Mesenchymal stem cell (in vitro differentiated cells and primary cell): ENCODE measurements around the gene ZNF358.

Experiments
- DNase-seq: peaks from one replicate; pipeline ENCODE4 v3.0.0-alpha.2; 2013
- H2AFZ ChIP-seq: one replicate; pipeline ENCODE4 v1.6.1; 2013; ENCODE audit warnings: low read depth, mild to moderate bottlenecking, control low read depth, inconsistent platforms, low read length, moderate library complexity
- H2AK5ac ChIP-seq: 2 replicates; pipeline ENCODE4 v1.6.1; 2013; ENCODE audit warnings: low read length, moderate library complexity, mild to moderate bottlenecking, inconsistent platforms; ENCODE audit not compliant: severe bottlenecking
- H2BK120ac ChIP-seq: one replicate; pipeline ENCODE4 v1.6.1; 2013; ENCODE audit warnings: low read depth, mild to moderate bottlenecking, inconsistent platforms, low read length, moderate library complexity
- H2BK12ac ChIP-seq, 2 experiments: one replicate each; pipeline ENCODE4 v1.6.1; 2013; ENCODE audit warnings: inconsistent platforms in 2 of 2, low read length in 2 of 2, mild to moderate bottlenecking in 2 of 2, moderate library complexity in 2 of 2, control low read depth in 1 of 2
- H2BK15ac ChIP-seq: one replicate; pipeline ENCODE4 v1.6.1; 2013; ENCODE audit warnings: mild to moderate bottlenecking, low read depth, inconsistent platforms; ENCODE audit not compliant: poor library complexity, severe bottlenecking
- H2BK5ac ChIP-seq: 2 replicates; pipeline ENCODE4 v1.6.1; 2013; ENCODE audit warnings: low read depth, mild to moderate bottlenecking, low read length, control low read depth, inconsistent platforms; ENCODE audit not compliant: poor library complexity, severe bottlenecking
- H3K14ac ChIP-seq, 2 experiments: one replicate each; pipeline ENCODE4 v1.6.1; 2013; ENCODE audit warnings: inconsistent platforms in 2 of 2, low read length in 2 of 2, control low read depth in 1 of 2, mild to moderate bottlenecking in 1 of 2, moderate library complexity in 1 of 2
- H3K18ac ChIP-seq, 2 experiments: one replicate each; pipeline ENCODE4 v1.6.1; 2013; ENCODE audit warnings: inconsistent platforms in 2 of 2, low read length in 2 of 2, control low read depth in 1 of 2, low read depth in 1 of 2, mild to moderate bottlenecking in 1 of 2
- H3K23ac ChIP-seq, 2 experiments: one replicate each; pipeline ENCODE4 v1.6.1; 2013; ENCODE audit warnings: inconsistent platforms in 2 of 2, low read length in 2 of 2, mild to moderate bottlenecking in 2 of 2, moderate library complexity in 2 of 2, control low read depth in 1 of 2
- H3K27ac ChIP-seq: 2 replicates; pipeline ENCODE4 v1.5.1; 2013; ENCODE audit warnings: mild to moderate bottlenecking, moderate library complexity, low read length, control low read depth, inconsistent platforms; ENCODE audit not compliant: poor library complexity, severe bottlenecking
- H3K27me3 ChIP-seq, 2 experiments: 2 replicates each; pipeline versions ENCODE4 v1.6.1 to v1.7.0; 2013; ENCODE audit warnings: low read length in 2 of 2, mild to moderate bottlenecking in 2 of 2, moderate library complexity in 2 of 2, control low read depth in 1 of 2, inconsistent platforms in 1 of 2; ENCODE audit not compliant: control insufficient read depth in 1 of 2, insufficient read depth in 1 of 2
- H3K36me3 ChIP-seq, 2 experiments: 2 replicates each; pipeline versions ENCODE4 v1.6.1 to v1.7.0; 2013; ENCODE audit warnings: low read length in 2 of 2, control low read depth in 1 of 2, inconsistent platforms in 1 of 2, low read depth in 1 of 2, mild to moderate bottlenecking in 1 of 2; ENCODE audit not compliant: insufficient read depth in 2 of 2, control insufficient read depth in 1 of 2
- H3K4ac ChIP-seq, 2 experiments: one replicate each; pipeline ENCODE4 v1.6.1; 2013; ENCODE audit warnings: inconsistent platforms in 2 of 2, low read length in 2 of 2, mild to moderate bottlenecking in 2 of 2, moderate library complexity in 2 of 2, control low read depth in 1 of 2, low read depth in 1 of 2
- H3K4me1 ChIP-seq: 2 replicates; pipeline ENCODE4 v1.6.1; 2013; ENCODE audit warnings: low read depth, low read length, control low read depth; ENCODE audit not compliant: control insufficient read depth, insufficient read depth
- H3K4me2 ChIP-seq: 2 replicates; pipeline ENCODE4 v1.6.1; 2013; ENCODE audit warnings: low read length, mild to moderate bottlenecking, inconsistent platforms; ENCODE audit not compliant: poor library complexity, severe bottlenecking
- H3K4me3 ChIP-seq, 2 experiments: 2 replicates each; pipeline versions ENCODE4 v1.5.1 to v1.7.0; 2013; ENCODE audit warnings: low read length in 2 of 2, mild to moderate bottlenecking in 2 of 2, control low read depth in 1 of 2, low read depth in 1 of 2; ENCODE audit not compliant: insufficient read depth in 1 of 2
- H3K79me1 ChIP-seq: replicated peaks from 2 replicates; pipeline ENCODE4 v1.6.1; 2013; ENCODE audit warnings: mild to moderate bottlenecking, control low read depth, low read length, inconsistent platforms; ENCODE audit not compliant: poor library complexity, severe bottlenecking
- H3K9ac ChIP-seq: 2 replicates; pipeline ENCODE4 v1.7.0; 2013; ENCODE audit warnings: mild to moderate bottlenecking, low read length, moderate library complexity
- H3K9me3 ChIP-seq: 2 replicates; pipeline ENCODE4 v1.7.0; 2013; ENCODE audit warnings: mild to moderate bottlenecking, low read length; ENCODE audit not compliant: control insufficient read depth
- H4K8ac ChIP-seq: one replicate; pipeline ENCODE4 v1.6.1; 2013; ENCODE audit warnings: inconsistent platforms, mild to moderate bottlenecking, low read length, moderate library complexity
- H4K91ac ChIP-seq: one replicate; pipeline ENCODE4 v1.6.1; 2013; ENCODE audit warnings: mild to moderate bottlenecking, low read length, inconsistent platforms
- WGBS: methylation state at CpG from one replicate; pipeline ENCODE4 v1.1.7; 2013; ENCODE audit warnings: mixed read lengths; 5-methylcytosine and 5-hydroxymethylcytosine counted together

The ZNF358 gene

GRCh38 chr19:7524992-7525739 is 9.3 kb downstream of the ZNF358 start:
- peaks cover 35% of the 10 kb centered on the region for H3K79me1 ChIP-seq
- no peak overlapping the region for H2AK5ac ChIP-seq
- no peak overlapping the region for H2BK15ac ChIP-seq
- no peak overlapping the region for H3K4me3 ChIP-seq
- H3K27me3 ChIP-seq, result no peaks in the 10 kb centered on the region
- DNase-seq, result no peak
- H3K4me2 ChIP-seq, result no peak overlapping the region
- H2BK120ac ChIP-seq, result no peak overlapping the region
- no peak overlapping the region for H2BK12ac ChIP-seq
- H3K23ac ChIP-seq, result no peak overlapping the region
- H3K36me3 ChIP-seq, result peaks cover 58% of the 10 kb centered on the region in 2 experiments
- no peak overlapping the region for H2AFZ ChIP-seq
- H3K4me1 ChIP-seq, result peaks cover 11% of the 10 kb centered on the region
- H3K27ac ChIP-seq, result no peak overlapping the region
- H4K91ac ChIP-seq, result no peak overlapping the region
- H2BK5ac ChIP-seq, result no peak overlapping the region
- WGBS, result 97% methylated on average over 20 of the region's 20 CpGs
- H3K4ac ChIP-seq, result no peak overlapping the region
- H3K9ac ChIP-seq, result no peak overlapping the region
- no peaks in the 10 kb centered on the region for H3K9me3 ChIP-seq
- H4K8ac ChIP-seq, result no peak overlapping the region
- H3K18ac ChIP-seq, result no peak overlapping the region
- no peak overlapping the region for H3K14ac ChIP-seq

- no peak for DNase-seq
- Histone ChIP-seq H2BK12ac (no peak overlapping the region), H3K27me3 (no peaks in the 10 kb centered on the region), H3K4me2 (no peak overlapping the region), H3K18ac (no peak overlapping the region), H3K27ac (no peak overlapping the region), H3K23ac (no peak overlapping the region), H3K4me1 (peaks cover 11% of the 10 kb centered on the region), H2BK15ac (no peak overlapping the region), H3K14ac (no peak overlapping the region), H4K8ac (no peak overlapping the region), H4K91ac (no peak overlapping the region), H3K79me1 (peaks cover 31% of the 10 kb centered on the region), H2BK5ac (no peak overlapping the region), H3K4ac (no peak overlapping the region), H3K36me3 (peaks cover 55 to 68% of the 10 kb centered on the region in 2 experiments), H3K9me3 (no peaks in the 10 kb centered on the region), H2AFZ (no peak overlapping the region), H2AK5ac (no peak overlapping the region), H2BK120ac (no peak overlapping the region), H3K9ac (no peak overlapping the region), H3K4me3 (no peak overlapping the region)
- WGBS, result 97% methylated on average over 27 of the region's 31 CpGs
Observed at GRCh38 chr19:7526059-7526929, 10.4 kb downstream of the ZNF358 start.

- DNase-seq, result no peak
- no peak overlapping the region for H2BK120ac ChIP-seq
- no peak overlapping the region for H2BK5ac ChIP-seq
- H4K8ac ChIP-seq, result no peak overlapping the region
- 91% methylated on average over 25 of the region's 25 CpGs for WGBS
- no peak overlapping the region for H3K27ac ChIP-seq
- peaks cover 6% of the 10 kb centered on the region for H3K4me1 ChIP-seq
- H3K14ac ChIP-seq, result no peak overlapping the region
- no peak overlapping the region for H3K23ac ChIP-seq
- H3K27me3 ChIP-seq, result no peaks in the 10 kb centered on the region
- no peak overlapping the region for H3K18ac ChIP-seq
- H2AFZ ChIP-seq, result no peak overlapping the region
- H3K4me3 ChIP-seq, result no peak overlapping the region
- H3K4ac ChIP-seq, result no peak overlapping the region
- H3K4me2 ChIP-seq, result no peak overlapping the region
- peaks cover 33% of the 10 kb centered on the region for H3K79me1 ChIP-seq
- no peak overlapping the region for H2AK5ac ChIP-seq
- no peak overlapping the region for H2BK12ac ChIP-seq
- H2BK15ac ChIP-seq, result no peak overlapping the region
- H3K9ac ChIP-seq, result no peak overlapping the region
- H3K36me3 ChIP-seq, result peaks cover 64 to 77% of the 10 kb centered on the region in 2 experiments
- no peaks in the 10 kb centered on the region for H3K9me3 ChIP-seq
- H4K91ac ChIP-seq, result no peak overlapping the region
Observed at GRCh38 chr19:7527516-7528191, 11.8 kb downstream of the ZNF358 start.

- Histone ChIP-seq H3K23ac (no peak overlapping the region), H3K27me3 (no peaks in the 10 kb centered on the region), H3K9me3 (no peaks in the 10 kb centered on the region), H3K36me3 (peaks cover 67 to 82% of the 10 kb centered on the region in 2 experiments), H3K4me1 (peaks cover 9% of the 10 kb centered on the region), H2BK120ac (no peak overlapping the region), H4K91ac (no peak overlapping the region), H3K4ac (no peak overlapping the region), H3K79me1 (peaks cover 33% of the 10 kb centered on the region), H3K4me3 (no peak overlapping the region), H2AK5ac (no peak overlapping the region), H2BK15ac (no peak overlapping the region), H4K8ac (no peak overlapping the region), H2BK5ac (no peak overlapping the region), H2BK12ac (no peak overlapping the region), H3K27ac (no peak overlapping the region), H3K9ac (no peak overlapping the region), H3K18ac (no peak overlapping the region), H3K4me2 (no peak overlapping the region), H3K14ac (no peak overlapping the region), H2AFZ (no peak overlapping the region)
- no peak for DNase-seq
- WGBS, result 94% methylated on average over 7 of the region's 7 CpGs
Observed at GRCh38 chr19:7528192-7528519, 12.3 kb downstream of the ZNF358 start.
